WI38 (cell line): ENCODE results near the gene PSMG4.

Experiments used
- H3K4me3 ChIP-seq: 2 replicates; pipeline ENCODE4 v1.5.1; 2011; ENCODE audit warnings: low read depth, mild to moderate bottlenecking, control low read depth, low read length
- TF ChIP-seq, protein P1 (sequence below): IDR thresholded peaks from 2 replicates; pipeline ENCODE4 v1.5.1; 2012; ENCODE audit warnings: low read depth, mild to moderate bottlenecking, control low read depth, low read length

The PSMG4 gene

DNA sequence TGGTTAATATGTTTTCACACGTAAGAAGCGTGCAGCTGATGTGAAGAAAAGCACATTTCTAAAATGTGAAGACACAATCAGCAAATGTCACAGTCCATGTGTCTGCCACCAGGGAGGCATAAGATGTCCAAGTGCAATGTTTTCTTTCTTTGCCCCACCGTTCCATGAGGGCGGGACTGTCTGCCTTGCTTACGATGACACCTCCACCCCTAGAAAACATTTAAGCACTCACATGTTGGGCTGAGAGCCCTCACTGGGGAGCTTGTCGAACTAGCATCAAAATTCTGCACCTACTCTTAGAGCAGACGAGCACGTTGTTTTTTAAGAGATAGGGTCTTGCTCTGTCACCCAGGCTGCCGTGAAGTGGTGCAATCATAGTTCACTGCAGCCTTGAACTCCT is 57.6 kb downstream of the PSMG4 start:
- TF ChIP-seq, protein P1, sequence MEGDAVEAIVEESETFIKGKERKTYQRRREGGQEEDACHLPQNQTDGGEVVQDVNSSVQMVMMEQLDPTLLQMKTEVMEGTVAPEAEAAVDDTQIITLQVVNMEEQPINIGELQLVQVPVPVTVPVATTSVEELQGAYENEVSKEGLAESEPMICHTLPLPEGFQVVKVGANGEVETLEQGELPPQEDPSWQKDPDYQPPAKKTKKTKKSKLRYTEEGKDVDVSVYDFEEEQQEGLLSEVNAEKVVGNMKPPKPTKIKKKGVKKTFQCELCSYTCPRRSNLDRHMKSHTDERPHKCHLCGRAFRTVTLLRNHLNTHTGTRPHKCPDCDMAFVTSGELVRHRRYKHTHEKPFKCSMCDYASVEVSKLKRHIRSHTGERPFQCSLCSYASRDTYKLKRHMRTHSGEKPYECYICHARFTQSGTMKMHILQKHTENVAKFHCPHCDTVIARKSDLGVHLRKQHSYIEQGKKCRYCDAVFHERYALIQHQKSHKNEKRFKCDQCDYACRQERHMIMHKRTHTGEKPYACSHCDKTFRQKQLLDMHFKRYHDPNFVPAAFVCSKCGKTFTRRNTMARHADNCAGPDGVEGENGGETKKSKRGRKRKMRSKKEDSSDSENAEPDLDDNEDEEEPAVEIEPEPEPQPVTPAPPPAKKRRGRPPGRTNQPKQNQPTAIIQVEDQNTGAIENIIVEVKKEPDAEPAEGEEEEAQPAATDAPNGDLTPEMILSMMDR: no peak
- no peak overlapping the region for H3K4me3 ChIP-seq

DNA sequence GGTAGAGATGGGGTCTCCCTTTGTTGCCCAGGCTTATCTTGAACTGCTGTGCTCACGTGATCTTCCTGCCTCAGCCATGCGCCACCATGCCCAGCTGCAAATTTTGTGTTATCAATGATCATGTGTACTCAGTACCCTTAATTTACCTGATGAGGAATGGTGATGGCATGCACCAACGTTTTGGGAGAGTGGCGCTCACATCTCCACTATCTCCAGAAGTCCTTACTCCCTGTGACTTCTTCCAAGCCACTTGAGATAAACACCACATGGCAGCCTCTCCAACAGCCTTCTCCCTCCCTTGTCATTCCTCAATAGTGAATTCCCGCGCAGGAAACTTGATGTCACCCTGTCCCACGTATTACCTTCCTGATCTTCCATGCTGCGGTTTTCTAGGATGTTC is 58.1 kb downstream of the PSMG4 start:
- TF ChIP-seq, protein P1: no peak
- no peak overlapping the region for H3K4me3 ChIP-seq
